Body of pancreas (tissue), 4 donors: Measurements from ENCODE around the gene RGS14.

ENCODE experiments used
- CTCF ChIP-seq, 7 experiments: fragments of 450-650 bp in 4 of 7; fragments of 200-600 bp in 3 of 7; sonication (generic) in 3 of 7; IDR thresholded peaks; one replicate each; pipeline ENCODE4 v1.5.1; 2016 to 2019; ENCODE audit warnings: antibody characterized with exemption in 7 of 7
- POLR2A ChIP-seq, 3 donors: fragments of 450-650 bp; IDR thresholded peaks; one replicate each; pipeline ENCODE4 v1.6.1; 2016; ENCODE audit warnings: antibody characterized with exemption in 3 of 3, mild to moderate bottlenecking in 2 of 3

- TF ChIP-seq CTCF (IDR thresholded peaks at IDR 0.05): no peak
- TF ChIP-seq POLR2A (IDR thresholded peaks at IDR 0.05): no peak
These were observed 45.7 kb upstream of the RGS14 start, which contains the start of gene MXD3 for GRCh38 chr5:177311723-177312648.
